HepG2 (cell line): ENCODE data around the gene CBLB. TPM values are rescaled to one million over a fixed set of nuclear protein-coding genes. Genes with fewer than 3 reads are reported as not detected.

Experiments used
- ATAC-seq: fragments of 200-7000 bp; cut with Tn5 transposase; 3 replicates; pipeline ENCODE4 v1.9.1; 2020; ENCODE audit warnings: mild to moderate bottlenecking, moderate library complexity
- BruUV-seq: library from RNA; stranded (reverse); fragments of 400-500 nt; replicated peaks from 2 replicates; lab custom pipeline; 2021; lab: Mats Ljungman, UMichigan
- CTCF ChIA-PET: fragments of 300-600 bp; formaldehyde crosslinking; extraction: SDS; loops from one replicate; lab custom pipeline; 2021; ENCODE audit warnings: low total read pairs, inconsistent platforms, low intra/inter-chr PET ratio; lab: Yijun Ruan, JAX
- POLR2A ChIA-PET: fragments of 350-600 bp; sonication (Branson Sonifier 250); formaldehyde crosslinking; loops from one replicate; lab custom pipeline; 2020; ENCODE audit warnings: antibody characterized with exemption, inconsistent platforms; lab: Yijun Ruan, JAX
- DNase-seq: peaks from one replicate; pipeline ENCODE4 v3.0.0-alpha.2; 2015; ENCODE audit warnings: low spot score
- FAIRE-seq: peaks from 3 replicates; lab custom pipeline; 2011; peaks lifted over from hg19 to GRCh38; lab: Jason Lieb, UNC
- H2AFZ ChIP-seq: one replicate; pipeline ENCODE4 v1.6.1; 2011; ENCODE audit warnings: low read length, inconsistent platforms
- H3K27ac ChIP-seq: fragments of 300-600 bp; 3 replicates; pipeline ENCODE4 v1.8.0; 2011; ENCODE audit warnings: mixed run types, mild to moderate bottlenecking, mixed read lengths, low read length, inconsistent platforms; ENCODE audit not compliant: insufficient read depth; ENCODE audit errors: extremely low read length
- H3K27me3 ChIP-seq, 2 experiments: fragments of 200-600 bp in 1 of 2; 2 replicates in 1 of 2; 3 replicates in 1 of 2; pipeline versions ENCODE4 v1.6.0 to v1.8.0; 2011; ENCODE audit warnings: low read length in 2 of 2, mild to moderate bottlenecking in 2 of 2, moderate library complexity in 2 of 2, inconsistent platforms in 1 of 2; ENCODE audit not compliant: insufficient read depth in 2 of 2, control insufficient read depth in 1 of 2
- H3K36me3 ChIP-seq, 2 experiments: fragments of 200-600 bp in 1 of 2; replicated peaks in 1 of 2; 2 replicates in 1 of 2; 3 replicates in 1 of 2; pipeline versions ENCODE4 v1.5.1 to v1.8.0; 2011; ENCODE audit warnings: low read length in 2 of 2, inconsistent platforms in 1 of 2; ENCODE audit not compliant: insufficient read depth in 2 of 2, control insufficient read depth in 1 of 2
- H3K4me1 ChIP-seq: 2 replicates; pipeline ENCODE4 v1.5.1; 2012; ENCODE audit warnings: low read length, inconsistent platforms; ENCODE audit not compliant: insufficient read depth
- H3K4me2 ChIP-seq: 2 replicates; pipeline ENCODE4 v1.6.0; 2011; ENCODE audit warnings: low read depth, low read length, inconsistent platforms
- H3K4me3 ChIP-seq, 3 experiments: fragments of 200-600 bp in 1 of 3; sonication (generic), shearing (Covaris generic) in 1 of 3; replicated peaks in 1 of 3; 2 replicates each; pipeline ENCODE4 v1.5.1; 2011 to 2016; ENCODE audit warnings: low read length in 3 of 3, inconsistent platforms in 2 of 3, low read depth in 2 of 3, mild to moderate bottlenecking in 2 of 3, control low read depth in 1 of 3, mixed read lengths in 1 of 3; ENCODE audit not compliant: insufficient read depth in 1 of 3
- H3K79me2 ChIP-seq: one replicate; pipeline ENCODE4 v1.6.1; 2011; ENCODE audit warnings: low read length, inconsistent platforms; ENCODE audit not compliant: insufficient read depth
- H3K9ac ChIP-seq: 2 replicates; pipeline ENCODE4 v1.6.0; 2011; ENCODE audit warnings: mild to moderate bottlenecking, low read depth, low read length, inconsistent platforms; ENCODE audit not compliant: insufficient read depth
- H3K9me3 ChIP-seq: 2 replicates; pipeline ENCODE4 v1.5.1; 2012; ENCODE audit warnings: mild to moderate bottlenecking, low read length
- H4K20me1 ChIP-seq: 2 replicates; pipeline ENCODE4 v1.6.0; 2011; ENCODE audit warnings: inconsistent platforms, mild to moderate bottlenecking, low read length, moderate library complexity; ENCODE audit not compliant: insufficient read depth
- ARNTL ChIP-seq: sonication (generic); formaldehyde crosslinking; IDR thresholded peaks from 2 replicates; pipeline ENCODE4 v1.4.0; 2020; ENCODE audit warnings: mild to moderate bottlenecking, missing genetic modification reagents
- DDIT3 ChIP-seq: sonication (generic); formaldehyde crosslinking; IDR thresholded peaks from 2 replicates; pipeline ENCODE4 v1.4.0; 2020; ENCODE audit warnings: mild to moderate bottlenecking, missing genetic modification reagents
- ISX ChIP-seq: sonication (generic); formaldehyde crosslinking; conservative IDR thresholded peaks from 2 replicates; pipeline ENCODE4 v1.5.0; 2020; ENCODE audit warnings: missing genetic modification reagents
- SMYD3 ChIP-seq: sonication (generic); formaldehyde crosslinking; IDR thresholded peaks from 2 replicates; pipeline ENCODE4 v1.8.1; 2023; ENCODE audit warnings: mild to moderate bottlenecking, missing genetic modification reagents
- SP2 ChIP-seq: sonication (generic); formaldehyde crosslinking; IDR thresholded peaks from 2 replicates; pipeline ENCODE4 v1.5.1; 2020; ENCODE audit warnings: mild to moderate bottlenecking, missing genetic modification reagents
- TCF7 ChIP-seq: sonication (generic); IDR thresholded peaks from 2 replicates; pipeline ENCODE4 v1.6.1; 2016; ENCODE audit warnings: antibody characterized with exemption, low read depth
- ZBTB34 ChIP-seq: sonication (generic); formaldehyde crosslinking; IDR thresholded peaks from 2 replicates; pipeline ENCODE4 v1.8.0; 2022; ENCODE audit warnings: mild to moderate bottlenecking, missing genetic modification reagents
- ZNF180 ChIP-seq: sonication (generic); formaldehyde crosslinking; IDR thresholded peaks from 2 replicates; pipeline ENCODE4 v1.4.0; 2020; ENCODE audit warnings: low read depth, missing genetic modification reagents, borderline replicate concordance
- ZNF724P ChIP-seq: sonication (generic); formaldehyde crosslinking; IDR thresholded peaks from 2 replicates; pipeline ENCODE4 v1.8.0; 2022; ENCODE audit warnings: missing genetic modification reagents, borderline replicate concordance
- WGBS: methylation state at CpG from one replicate; pipeline ENCODE4 v1.1.6; 2017; ENCODE audit warnings: low lambda C conversion rate; 5-methylcytosine and 5-hydroxymethylcytosine counted together
- in situ Hi-C: cut with HindIII; loops from 2 replicates; pipeline ENCODE4 v1.10.0; 2017; ENCODE audit warnings: low pct_unique_long_range_greater_than_20kb; ENCODE audit not compliant: extremely low pct_ligation_motif_present
- intact Hi-C: fragments of 100-400 bp; cut with micrococcal nuclease; formaldehyde crosslinking; loops from one replicate; pipeline ENCODE4 v1.10.0; 2022; ENCODE audit not compliant: unreplicated experiment
- polyA plus RNA-seq, 8 experiments: library from polyadenylated mRNA; depleted of rRNA in 3 of 8; stranded (reverse) in 7 of 8; unstranded in 1 of 8; fragments of >200 nt; fragmentation: Illumina TruSeq in 4 of 8; extraction: Trizol in 4 of 8; gene quantifications; 2 replicates each; pipeline versions ENCODE4 v1.2.1 to v1.2.3, GENCODE V29; 2011 to 2016; ENCODE audit warnings: low read depth in 4 of 8, missing spikeins in 1 of 8, mixed read lengths in 1 of 8; ENCODE audit not compliant: insufficient read depth in 1 of 8
- total RNA-seq, 5 experiments: library from RNA; depleted of rRNA; stranded (reverse); fragments of >200 nt; fragmentation: Illumina TruSeq; extraction: Trizol; gene quantifications; 2 replicates each; pipeline ENCODE4 v1.2.3, GENCODE V29; 2016; ENCODE audit warnings: low read depth in 1 of 5
- TF ChIP-seq, protein P1 (sequence below), 2 experiments: sonication (generic) in 1 of 2; formaldehyde crosslinking in 1 of 2; IDR thresholded peaks; 2 replicates each; pipeline versions ENCODE4 v1.4.0 to v1.6.1; 2018 to 2020; ENCODE audit warnings: missing genetic modification reagents in 2 of 2, borderline replicate concordance in 1 of 2, low read depth in 1 of 2, mild to moderate bottlenecking in 1 of 2, missing biosample characterization in 1 of 2
- TF ChIP-seq, protein P2 (sequence below): sonication (generic); formaldehyde crosslinking; IDR thresholded peaks from 2 replicates; pipeline ENCODE4 v1.5.1; 2020; ENCODE audit warnings: mild to moderate bottlenecking, missing genetic modification reagents, moderate library complexity

CBLB gene
- total and polyA plus RNA-seq, 2 of the 13 experiments (the other 11 are each of a cell fraction or from before 2014, with no cell fraction given): 9.8 to 16.4 TPM

GRCh38 chr3:105880681-105881290 is 12.0 kb upstream of the CBLB start:
- no TSS peak for BruUV-seq

GRCh38 chr3:105878061-105878460 is 9.2 kb upstream of the CBLB start:
- TF ChIP-seq, protein P1, sequence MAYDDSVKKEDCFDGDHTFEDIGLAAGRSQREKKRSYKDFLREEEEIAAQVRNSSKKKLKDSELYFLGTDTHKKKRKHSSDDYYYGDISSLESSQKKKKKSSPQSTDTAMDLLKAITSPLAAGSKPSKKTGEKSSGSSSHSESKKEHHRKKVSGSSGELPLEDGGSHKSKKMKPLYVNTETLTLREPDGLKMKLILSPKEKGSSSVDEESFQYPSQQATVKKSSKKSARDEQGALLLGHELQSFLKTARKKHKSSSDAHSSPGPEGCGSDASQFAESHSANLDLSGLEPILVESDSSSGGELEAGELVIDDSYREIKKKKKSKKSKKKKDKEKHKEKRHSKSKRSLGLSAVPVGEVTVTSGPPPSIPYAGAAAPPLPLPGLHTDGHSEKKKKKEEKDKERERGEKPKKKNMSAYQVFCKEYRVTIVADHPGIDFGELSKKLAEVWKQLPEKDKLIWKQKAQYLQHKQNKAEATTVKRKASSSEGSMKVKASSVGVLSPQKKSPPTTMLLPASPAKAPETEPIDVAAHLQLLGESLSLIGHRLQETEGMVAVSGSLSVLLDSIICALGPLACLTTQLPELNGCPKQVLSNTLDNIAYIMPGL (CRISPR knock-in tag; IDR thresholded peaks at IDR 0.05; ENCODE audit: borderline replicate concordance in 1 of 2, low read depth in 1 of 2): no peak
- TF ChIP-seq SMYD3: no peak
- TF ChIP-seq, protein P2, sequence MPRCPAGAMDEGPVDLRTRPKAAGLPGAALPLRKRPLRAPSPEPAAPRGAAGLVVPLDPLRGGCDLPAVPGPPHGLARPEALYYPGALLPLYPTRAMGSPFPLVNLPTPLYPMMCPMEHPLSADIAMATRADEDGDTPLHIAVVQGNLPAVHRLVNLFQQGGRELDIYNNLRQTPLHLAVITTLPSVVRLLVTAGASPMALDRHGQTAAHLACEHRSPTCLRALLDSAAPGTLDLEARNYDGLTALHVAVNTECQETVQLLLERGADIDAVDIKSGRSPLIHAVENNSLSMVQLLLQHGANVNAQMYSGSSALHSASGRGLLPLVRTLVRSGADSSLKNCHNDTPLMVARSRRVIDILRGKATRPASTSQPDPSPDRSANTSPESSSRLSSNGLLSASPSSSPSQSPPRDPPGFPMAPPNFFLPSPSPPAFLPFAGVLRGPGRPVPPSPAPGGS (CRISPR knock-in tag): no peak
- TF ChIP-seq ISX (CRISPR knock-in tag): no peak
- no peak for TF ChIP-seq ARNTL
- no peak for TF ChIP-seq SP2
- TF ChIP-seq ZNF724P (CRISPR knock-in tag): no peak
- ChIA-PET CTCF (no interaction called here), POLR2A (no interaction called here)
- no TSS peak for BruUV-seq
- Histone ChIP-seq H3K9me3 (no peaks in the 10 kb centered on the region), H3K27ac (no peak overlapping the region), H4K20me1 (no peaks in the 10 kb centered on the region), H2AFZ (no peak overlapping the region), H3K79me2 (no peaks in the 10 kb centered on the region), H3K4me1 (no peaks in the 10 kb centered on the region), H3K9ac (no peak overlapping the region), H3K36me3 (no peaks in the 10 kb centered on the region), H3K27me3 (no peaks in the 10 kb centered on the region), H3K4me2 (no peak overlapping the region), H3K4me3 (no peak overlapping the region)
- FAIRE-seq (no peak), ATAC-seq (no peak), DNase-seq (no peak)
- 3% methylated on average over 1 of the region's 1 CpG for WGBS
- in situ Hi-C loops (no loop called here), intact Hi-C loops (no loop called here)

More at GRCh38 chr3:105880681-105881290, 12.0 kb upstream of the CBLB start:
- H3K27me3 ChIP-seq: no peaks in the 10 kb centered on the region
- no peaks in the 10 kb centered on the region for H3K79me2 ChIP-seq
- intact Hi-C loops (no loop called here), in situ Hi-C loops (no loop called here)
- POLR2A ChIA-PET: no interaction called here
- no peaks in the 10 kb centered on the region for H3K9me3 ChIP-seq
- H2AFZ ChIP-seq: no peak overlapping the region
- no peaks in the 10 kb centered on the region for H4K20me1 ChIP-seq
- H3K9ac ChIP-seq: no peak overlapping the region
- no peak for ATAC-seq
- no peak overlapping the region for H3K4me3 ChIP-seq
- FAIRE-seq: no peak
- H3K4me1 ChIP-seq: no peaks in the 10 kb centered on the region
- H3K36me3 ChIP-seq: no peaks in the 10 kb centered on the region
- CTCF ChIA-PET: no interaction called here
- no peak for DNase-seq
- no peak overlapping the region for H3K4me2 ChIP-seq
- no peak for TF ChIP-seq ZBTB34 (CRISPR knock-in tag)
- TF ChIP-seq TCF7: no peak
- TF ChIP-seq DDIT3 (CRISPR knock-in tag): no peak
- no peak for TF ChIP-seq ZNF180 (CRISPR knock-in tag)
- no peak overlapping the region for H3K27ac ChIP-seq
- WGBS: 30% methylated on average over 4 of the region's 4 CpGs
